Measurements from ENCODE around the gene NVL.
A peak's percentile ranks its signal among the peaks of the same experiment; 100 is the strongest.
"Not testable (repeated sequence)": the region's sequence is repeated elsewhere in the genome, so short reads cannot be mapped to it uniquely, and the experiment has no call there.

The NVL gene

DNA sequence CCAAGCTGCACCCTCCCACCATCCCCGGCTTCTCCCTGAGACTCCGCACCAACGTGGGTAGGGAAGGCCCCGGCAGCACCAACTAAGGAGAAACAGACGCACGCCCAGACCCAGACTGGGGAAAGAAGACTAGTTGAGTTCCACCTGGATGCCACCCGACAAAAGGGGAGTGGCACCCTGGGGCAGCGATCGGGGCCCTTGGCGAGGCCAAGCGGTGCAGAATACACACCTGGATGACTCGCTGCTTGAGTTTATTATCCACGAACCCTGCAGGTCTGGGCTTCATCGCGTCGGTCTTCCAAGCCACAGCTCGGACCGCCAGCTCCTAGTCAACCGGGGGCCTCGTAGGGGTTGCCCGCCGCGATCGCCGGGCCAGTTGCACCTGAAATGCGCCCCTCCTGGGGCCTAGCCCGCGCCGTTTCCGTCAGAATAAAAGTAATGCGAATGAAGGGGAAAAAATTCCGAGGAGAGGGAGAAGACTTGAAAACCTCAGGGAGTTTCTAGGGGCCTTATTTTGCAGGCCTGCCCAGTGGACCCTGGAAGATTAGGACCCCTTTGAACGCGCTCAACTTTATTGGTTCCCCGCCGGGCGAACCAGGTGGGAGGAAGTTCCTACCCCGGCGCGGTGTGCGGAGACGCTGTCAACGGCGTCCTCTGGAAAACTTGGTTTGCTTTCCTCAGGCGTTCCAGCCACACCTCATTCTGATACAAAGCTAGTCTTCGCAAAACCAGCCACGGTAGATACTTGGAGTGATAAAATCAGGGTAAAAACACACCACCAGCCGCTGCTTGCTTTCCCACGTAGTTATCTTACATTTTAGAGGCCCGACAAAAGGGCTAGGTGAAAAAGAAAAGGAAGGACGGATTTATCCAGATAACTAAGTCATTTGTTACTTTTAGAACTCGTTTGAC is at the start of gene NVL:
NVL (minus strand) TSS at position 331 of the 912 bp plus-strand sequence; CDS start at position 286, 45 bp downstream.
- peak; percentile 75 for DNase-seq (ENCODE audit: low read depth, low spot score)

DNA sequence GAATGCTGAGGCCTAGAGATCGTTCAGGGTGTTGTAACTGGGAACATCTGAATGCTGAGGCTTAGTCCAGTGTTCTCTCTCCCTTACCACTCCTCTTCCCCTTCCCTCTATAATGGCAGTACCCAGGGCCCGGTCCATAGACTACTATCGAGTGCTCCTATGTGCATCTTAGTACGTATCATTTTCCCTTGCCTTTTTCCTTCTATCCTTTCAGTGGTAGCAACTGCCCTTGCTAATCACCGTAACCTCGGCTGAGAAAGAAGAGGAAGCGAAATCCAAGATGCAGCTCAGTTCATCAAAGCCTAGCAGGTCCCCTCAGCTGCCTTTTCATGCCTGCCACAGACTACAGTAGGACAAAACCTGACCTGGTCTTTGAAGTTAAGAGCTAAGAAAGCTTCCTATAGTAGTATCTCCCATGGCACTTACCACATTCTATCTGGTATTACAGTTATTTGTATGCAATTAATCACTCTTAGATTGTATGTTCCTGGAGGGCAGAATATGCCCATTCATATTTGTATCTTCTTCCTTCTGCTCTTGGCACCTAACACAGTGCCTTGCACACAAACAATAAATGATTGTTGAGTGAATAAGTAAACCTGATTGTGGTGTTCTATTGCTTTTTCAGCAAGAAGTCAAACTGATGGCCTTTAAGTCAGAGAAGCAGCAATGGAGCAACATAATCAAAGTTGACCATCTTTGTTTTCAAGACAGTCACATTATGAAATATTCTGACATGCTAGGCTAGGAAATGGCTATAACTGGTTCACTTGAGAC is 49.1 kb upstream of the NVL start:
- no peak for DNase-seq (ENCODE audit: low read depth, low spot score)

GRCh38 chr1:224377676-224378006 is 47.7 kb upstream of the NVL start:
- no peak for DNase-seq (ENCODE audit: low read depth, low spot score)

GRCh38 chr1:224375059-224375458 is 45.1 kb upstream of the NVL start:
- no peak for DNase-seq (ENCODE audit: low read depth, low spot score)

DNA sequence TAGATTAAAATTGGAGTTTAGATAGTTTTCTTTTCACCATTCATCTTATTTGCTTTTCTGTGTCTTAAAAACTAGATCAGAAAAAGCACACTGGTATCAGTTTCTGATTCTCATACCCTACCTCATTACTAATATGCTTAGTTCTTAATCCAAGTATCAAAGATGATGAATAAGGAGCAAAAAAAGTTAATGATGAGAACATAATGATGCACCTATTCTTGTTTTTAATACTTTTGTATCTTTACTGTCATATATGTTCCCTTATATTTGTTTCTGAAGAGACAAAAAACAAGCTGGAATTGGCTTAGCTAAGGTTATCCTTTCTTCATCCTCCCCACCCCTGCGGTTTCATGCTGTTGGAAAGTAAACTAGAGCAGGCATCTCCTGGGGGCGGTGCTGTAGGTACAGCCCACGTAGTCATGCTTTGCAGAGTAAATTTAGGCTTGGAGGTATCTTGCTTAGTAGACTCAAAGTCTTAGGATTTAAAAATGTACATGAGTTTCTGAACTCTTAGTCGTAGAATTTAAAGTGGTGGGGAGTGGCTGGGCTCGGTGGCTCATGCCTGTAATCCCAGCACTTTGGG is 43.1 kb upstream of the NVL start:
- DNase-seq (ENCODE audit: low read depth, low spot score) = no peak

DNA sequence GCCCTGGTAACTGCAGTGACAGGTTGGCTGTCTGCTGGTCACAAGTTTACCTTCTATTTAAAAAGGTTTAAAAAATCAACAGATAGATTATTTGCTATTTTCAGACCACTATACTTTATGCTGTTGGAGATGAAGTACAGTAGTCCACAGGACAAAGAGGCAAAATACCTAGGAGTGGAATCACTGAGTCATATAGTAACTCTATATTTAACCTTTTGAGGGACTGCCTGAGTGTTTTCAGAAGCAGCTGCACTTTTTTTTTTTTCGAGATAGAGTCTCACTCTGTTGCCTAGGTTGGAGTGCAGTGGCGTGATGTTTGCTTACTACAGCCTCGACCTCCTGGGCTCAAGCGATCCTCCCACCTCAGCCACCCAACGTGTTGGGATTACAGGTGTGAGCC is 38.4 kb upstream of the NVL start:
- no peak for DNase-seq (ENCODE audit: low read depth, low spot score)

GRCh38 chr1:224359207-224359606 is 29.2 kb upstream of the NVL start:
- no peak for DNase-seq (ENCODE audit: low read depth, low spot score)

GRCh38 chr1:224358237-224358636 is 28.3 kb upstream of the NVL start:
- no peak for DNase-seq (ENCODE audit: low read depth, low spot score)

GRCh38 chr1:224357626-224358124 is 27.7 kb upstream of the NVL start:
- DNase-seq (ENCODE audit: low read depth, low spot score) = no peak

- peak; percentile 85 for DNase-seq (ENCODE audit: low read depth, low spot score)
These were observed 27.0 kb upstream of the NVL start, which contains the start of gene CNIH4 for GRCh38 chr1:224356685-224357625. TSS of gene CNIH4 (plus strand) at chr1:224356879. CDS start at chr1:224356925, 46 bp downstream.

- no peak for DNase-seq (ENCODE audit: low read depth, low spot score)
These were observed 24.3 kb upstream of the NVL start for GRCh38 chr1:224353975-224354925.

- DNase-seq (ENCODE audit: low read depth, low spot score) = not testable (repeated sequence)
These were observed 22.6 kb upstream of the NVL start for GRCh38 chr1:224352436-224353085.

DNA sequence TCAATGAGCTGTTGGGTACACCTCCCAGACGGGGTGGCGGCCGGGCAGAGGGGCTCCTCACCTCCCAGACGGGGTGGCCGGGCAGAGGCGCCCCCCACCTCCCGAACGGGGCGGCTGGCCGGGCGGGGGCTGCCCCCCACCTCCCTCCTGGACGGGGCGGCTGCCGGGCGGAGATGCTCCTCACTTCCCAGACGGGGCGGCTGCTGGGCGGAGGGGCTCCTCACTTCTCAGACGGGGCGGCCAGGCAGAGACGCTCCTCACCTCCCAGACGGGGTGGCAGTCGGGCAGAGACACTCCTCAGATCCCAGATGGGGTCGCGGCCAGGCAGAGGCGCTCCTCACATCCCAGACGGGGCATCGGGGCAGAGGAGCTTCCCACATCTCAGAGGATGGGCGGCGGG is 19.7 kb upstream of the NVL start:
- DNase-seq (ENCODE audit: low read depth, low spot score) = not testable (repeated sequence)

DNA sequence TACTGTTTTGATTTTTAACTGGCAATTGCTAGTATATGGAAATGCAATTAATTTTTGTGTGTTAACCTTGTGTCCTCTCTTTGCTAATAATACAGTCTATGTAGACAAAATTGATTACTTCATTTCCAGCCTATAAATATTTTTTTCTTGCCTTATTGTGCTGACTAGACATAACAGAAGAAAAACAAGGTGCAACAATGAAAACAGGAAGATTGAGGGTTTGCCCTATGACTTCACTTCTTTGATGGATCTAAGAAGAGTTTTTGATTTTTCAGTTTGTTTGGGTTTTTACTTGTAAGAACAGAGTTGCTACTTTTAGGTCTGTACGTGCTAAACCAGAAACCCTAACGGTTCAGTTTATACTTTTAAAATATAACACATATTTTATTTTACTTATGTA is 18.2 kb upstream of the NVL start:
- DNase-seq (ENCODE audit: low read depth, low spot score) = no peak

- DNase-seq (ENCODE audit: low read depth, low spot score) = no peak
These were observed 13.7 kb upstream of the NVL start for GRCh38 chr1:224343679-224344078.

GRCh38 chr1:224340453-224341384 is 10.7 kb upstream of the NVL start:
- DNase-seq (ENCODE audit: low read depth, low spot score) = not testable (repeated sequence)

DNA sequence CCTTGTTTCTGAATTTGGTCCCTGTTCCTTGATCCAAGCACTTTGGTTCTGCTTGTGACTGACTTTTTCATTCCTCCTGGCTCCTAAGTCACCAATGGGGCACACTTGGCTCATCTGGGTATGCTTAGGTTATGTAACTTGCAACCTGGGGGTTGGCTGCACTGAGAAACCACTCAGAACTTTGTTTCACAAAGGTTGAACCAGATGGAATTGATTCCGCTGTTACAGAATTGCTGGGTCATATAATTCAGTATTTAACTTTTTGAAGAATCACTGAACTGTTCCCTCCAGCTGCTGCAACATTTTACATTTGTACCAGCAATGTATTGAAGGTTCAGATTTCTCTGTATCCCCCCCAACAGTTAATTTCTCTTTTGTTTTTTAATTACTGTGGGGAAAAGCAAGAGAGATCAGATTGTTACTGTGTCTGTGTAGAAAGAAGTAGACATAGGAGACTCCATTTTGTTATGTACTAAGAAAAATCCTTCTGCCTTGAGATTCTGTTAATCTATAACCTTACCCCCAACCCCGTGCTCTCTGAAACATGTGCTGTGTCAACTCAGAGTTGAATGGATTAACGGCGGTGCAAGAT is 9.6 kb upstream of the NVL start:
- no peak for DNase-seq (ENCODE audit: low read depth, low spot score)

All from iPS DF 19.7 (cell line).